MCF 10A (cell line): ENCODE results near the gene ALMS1. TPM values are rescaled to one million over a fixed set of nuclear protein-coding genes. Genes with fewer than 3 reads are reported as not detected.
"Not testable (repeated sequence)": the region's sequence is repeated elsewhere in the genome, so short reads cannot be mapped to it uniquely, and the experiment has no call there.

Source experiments
- BruUV-seq: library from RNA; stranded (reverse); fragments of 400-500 nt; replicated peaks from 2 replicates; lab custom pipeline; 2021; lab: Mats Ljungman, UMichigan
- CTCF ChIA-PET: fragments of 300-600 bp; sonication (Branson Sonifier 250); formaldehyde crosslinking; extraction: SDS; loops from one replicate; lab custom pipeline; 2021; ENCODE audit warnings: antibody characterized with exemption, inconsistent platforms; lab: Yijun Ruan, JAX
- POLR2A ChIA-PET: fragments of 300-600, 350-650 bp; sonication (Branson Sonifier 250); formaldehyde crosslinking; extraction: SDS; loops from one replicate; lab custom pipeline; 2020; ENCODE audit warnings: antibody characterized with exemption, inconsistent platforms; lab: Yijun Ruan, JAX
- DNase-seq: peaks from one replicate; pipeline ENCODE4 v3.0.0-alpha.2; 2018; ENCODE audit not compliant: unreplicated experiment
- H3K27ac Mint-ChIP-seq: one replicate; pipeline ENCODE4 v1.8.0; 2022; ENCODE audit warnings: mild to moderate bottlenecking, low read depth, mixed read lengths; ENCODE audit not compliant: unreplicated experiment
- H3K27me3 Mint-ChIP-seq: one replicate; pipeline ENCODE4 v1.8.0; 2022; ENCODE audit warnings: mixed read lengths; ENCODE audit not compliant: insufficient read depth, unreplicated experiment
- H3K36me3 Mint-ChIP-seq: one replicate; pipeline ENCODE4 v1.8.0; 2022; ENCODE audit warnings: mild to moderate bottlenecking, moderate library complexity, mixed read lengths; ENCODE audit not compliant: insufficient read depth, unreplicated experiment
- H3K4me1 Mint-ChIP-seq: one replicate; pipeline ENCODE4 v1.8.0; 2022; ENCODE audit warnings: mixed read lengths; ENCODE audit not compliant: insufficient read depth, unreplicated experiment
- H3K4me3 Mint-ChIP-seq: one replicate; pipeline ENCODE4 v1.8.0; 2022; ENCODE audit warnings: mild to moderate bottlenecking, moderate library complexity, mixed read lengths; ENCODE audit not compliant: unreplicated experiment
- H3K9me3 Mint-ChIP-seq: one replicate; pipeline ENCODE4 v1.8.0; 2022; ENCODE audit warnings: mixed read lengths; ENCODE audit not compliant: unreplicated experiment
- CTCF ChIP-seq: fragments of 200-600 bp; IDR thresholded peaks from one replicate; pipeline ENCODE4 v1.8.0; 2022; ENCODE audit warnings: antibody characterized with exemption, mild to moderate bottlenecking; ENCODE audit not compliant: unreplicated experiment
- intact Hi-C: fragments of 100-400 bp; cut with micrococcal nuclease; formaldehyde crosslinking; loops from 2 replicates; pipeline ENCODE4 v1.14.1; 2022
- total RNA-seq: library from RNA; stranded (reverse); gene quantifications from 2 replicates; pipeline ENCODE4 v1.2.3, GENCODE V29; 2022

The ALMS1 gene
- total RNA-seq, 1 experiment from 2014 or later = 8.3 TPM

- Mint-ChIP-seq H3K27me3 (no peaks in the 10 kb centered on the region), H3K27ac (no peak overlapping the region), H3K4me1 (no peaks in the 10 kb centered on the region), H3K9me3 (peaks cover 13% of the 10 kb centered on the region), H3K36me3 (peaks cover 13% of the 10 kb centered on the region), H3K4me3 (no peak overlapping the region)
- intact Hi-C loops = no loop called here
- no TSS peak for BruUV-seq
- DNase-seq = no peak
- TF ChIP-seq CTCF = no peak
- ChIA-PET CTCF (interaction anchor here (1.2 kb wide), 1 partner anchor 13 kb away, joined by 3 read pairs; no protein-coding TSS in a partner anchor), POLR2A (no interaction called here)
These were observed 150.7 kb downstream of the ALMS1 start for GRCh38 chr2:73536133-73536840.

GRCh38 chr2:73560875-73561274 lies 175.2 kb downstream of the ALMS1 start:
- H3K4me1 Mint-ChIP-seq, intact Hi-C loops, H3K27ac Mint-ChIP-seq, BruUV-seq, DNase-seq, H3K27me3 Mint-ChIP-seq, H3K36me3 Mint-ChIP-seq, H3K9me3 Mint-ChIP-seq, H3K4me3 Mint-ChIP-seq, POLR2A ChIA-PET: not testable (repeated sequence)
- CTCF ChIA-PET = interaction anchor here (0.7 kb wide), 1 partner anchor 54 kb away, joined by 3 read pairs; no protein-coding TSS in a partner anchor

- intact Hi-C loops = no loop called here
- no peak for TF ChIP-seq CTCF
- H3K9me3 Mint-ChIP-seq = no peaks in the 10 kb centered on the region
- ChIA-PET POLR2A (no interaction called here), CTCF (interaction anchor here (0.7 kb wide), 1 partner anchor 53 kb away, joined by 3 read pairs; no protein-coding TSS in a partner anchor)
- no peaks in the 10 kb centered on the region for H3K4me1 Mint-ChIP-seq
- peaks cover 4% of the 10 kb centered on the region for H3K36me3 Mint-ChIP-seq
- BruUV-seq = no TSS peak
- H3K4me3 Mint-ChIP-seq = no peak overlapping the region
- no peak overlapping the region for H3K27ac Mint-ChIP-seq
- H3K27me3 Mint-ChIP-seq = no peaks in the 10 kb centered on the region
- DNase-seq = peak; percentile 35
These were observed 175.8 kb downstream of the ALMS1 start for GRCh38 chr2:73561422-73561821.

GRCh38 chr2:73564986-73565385 lies 179.3 kb downstream of the ALMS1 start:
- intact Hi-C loops = no loop called here
- Mint-ChIP-seq H3K36me3 (peaks cover 4% of the 10 kb centered on the region), H3K4me3 (no peak overlapping the region), H3K27me3 (no peaks in the 10 kb centered on the region), H3K4me1 (no peaks in the 10 kb centered on the region), H3K27ac (no peak overlapping the region), H3K9me3 (no peaks in the 10 kb centered on the region)
- TF ChIP-seq CTCF = no peak
- no TSS peak for BruUV-seq
- POLR2A ChIA-PET = no interaction called here
- CTCF ChIA-PET = no interaction called here
- no peak for DNase-seq
